ENCODE data around the gene SGCA. TPM values are rescaled to one million over a fixed set of nuclear protein-coding genes. Genes with fewer than 3 reads are reported as not detected.

SGCA gene
- total RNA-seq, 1 donor from 2014 or later: not detected

- Histone ChIP-seq H2AFZ (replicated peaks) (peak overlapping the region; percentile 33), H3K79me2 (ENCODE audit: low read depth) (no peaks in the 10 kb centered on the region), H3K4me1 (peaks cover 3% of the 10 kb centered on the region), H3K9ac (no peak overlapping the region), H3K9me3 (ENCODE audit: low read depth) (no peaks in the 10 kb centered on the region), H3K27me3 (peaks cover 53% of the 10 kb centered on the region), H3K36me3 (no peaks in the 10 kb centered on the region), H3K27ac (no peak overlapping the region), H4K20me1 (ENCODE audit: low read depth) (no peaks in the 10 kb centered on the region), H3K4me3 (peak overlapping the region; percentile 40), H3K4me2 (peak overlapping the region; percentile 76), H3F3A (ENCODE audit: low read depth) (peaks cover 14% of the 10 kb centered on the region)
- Mint-ChIP-seq H3K27me3 (ENCODE audit: insufficient read depth, low read depth) (peaks cover 18% of the 10 kb centered on the region), H3K4me3 (peak overlapping the region; percentile 83), H3K36me3 (no peaks in the 10 kb centered on the region), H3K27ac (no peak overlapping the region), H3K4me1 (peaks cover 34% of the 10 kb centered on the region), H3K9me3 (no peaks in the 10 kb centered on the region)
- TF ChIP-seq CTCF (IDR thresholded peaks at IDR 0.05): no peak
- TF ChIP-seq EZH2phosphoT487 (IDR thresholded peaks at IDR 0.05): no peak
- no peak for TF ChIP-seq EZH2 (IDR thresholded peaks at IDR 0.05)
- DNase-seq (ENCODE audit: low spot score): peak; percentile 90
Observed at GRCh38 chr17:50199803-50200456, 34.1 kb downstream of the SGCA start.

- Histone ChIP-seq H3K27ac (no peak overlapping the region), H2AFZ (replicated peaks) (peak overlapping the region; percentile 12), H3K9ac (no peak overlapping the region), H3K36me3 (no peaks in the 10 kb centered on the region), H3K27me3 (peaks cover 53% of the 10 kb centered on the region), H3K4me2 (peak overlapping the region; percentile 76), H3K9me3 (ENCODE audit: low read depth) (no peaks in the 10 kb centered on the region), H3K4me1 (peaks cover 8% of the 10 kb centered on the region), H3K79me2 (ENCODE audit: low read depth) (no peaks in the 10 kb centered on the region), H3F3A (ENCODE audit: low read depth) (peaks cover 18% of the 10 kb centered on the region), H4K20me1 (ENCODE audit: low read depth) (no peaks in the 10 kb centered on the region), H3K4me3 (peak overlapping the region; percentile 40)
- TF ChIP-seq EZH2 (IDR thresholded peaks at IDR 0.05): no peak
- peak; percentile 99 for TF ChIP-seq CTCF (IDR thresholded peaks at IDR 0.05)
- Mint-ChIP-seq H3K27me3 (ENCODE audit: insufficient read depth, low read depth) (peaks cover 18% of the 10 kb centered on the region), H3K4me3 (peak overlapping the region; percentile 83), H3K4me1 (peaks cover 41% of the 10 kb centered on the region), H3K36me3 (no peaks in the 10 kb centered on the region), H3K27ac (no peak overlapping the region), H3K9me3 (no peaks in the 10 kb centered on the region)
- peak; percentile 96 for DNase-seq (ENCODE audit: low spot score)
Observed at GRCh38 chr17:50200457-50201275, 34.9 kb downstream of the SGCA start.

GRCh38 chr17:50201276-50201854 is 35.6 kb downstream of the SGCA start, which contains the start of gene COL1A1:
Gene COL1A1 (minus strand): TSS chr17:50201631. CDS start chr17:50201513, 118 bp downstream.
- Mint-ChIP-seq H3K4me1 (peaks cover 46% of the 10 kb centered on the region), H3K9me3 (no peaks in the 10 kb centered on the region), H3K27ac (no peak within 1 kb of the TSS), H3K4me3 (peak within 1 kb of the TSS; percentile 83), H3K36me3 (no peaks in the 10 kb centered on the region), H3K27me3 (ENCODE audit: insufficient read depth, low read depth) (peaks cover 18% of the 10 kb centered on the region)
- Histone ChIP-seq H3K4me3 (peak within 1 kb of the TSS; percentile 40), H3K27ac (no peak within 1 kb of the TSS), H2AFZ (replicated peaks) (peak within 1 kb of the TSS; percentile 12), H3K4me2 (peak within 1 kb of the TSS; percentile 76), H3K36me3 (no peaks in the 10 kb centered on the region), H3K9me3 (ENCODE audit: low read depth) (no peaks in the 10 kb centered on the region), H3K27me3 (peaks cover 53% of the 10 kb centered on the region), H3F3A (ENCODE audit: low read depth) (peaks cover 23% of the 10 kb centered on the region), H4K20me1 (ENCODE audit: low read depth) (no peaks in the 10 kb centered on the region), H3K79me2 (ENCODE audit: low read depth) (no peaks in the 10 kb centered on the region), H3K4me1 (peaks cover 11% of the 10 kb centered on the region), H3K9ac (no peak within 1 kb of the TSS)
- peak; percentile 38 for DNase-seq (ENCODE audit: low spot score)
- peak; percentile 85 for TF ChIP-seq EZH2 (IDR thresholded peaks at IDR 0.05)
- no peak for TF ChIP-seq EZH2phosphoT487 (IDR thresholded peaks at IDR 0.05)
